NK-92 (cell line): Measurements from ENCODE around the gene KRTAP5-3.

ENCODE experiments used
- DNase-seq: peaks from one replicate; lab custom pipeline; 2025; ENCODE audit not compliant: unreplicated experiment; lab: John Stamatoyannopoulos, UW

The KRTAP5-3 gene

DNA sequence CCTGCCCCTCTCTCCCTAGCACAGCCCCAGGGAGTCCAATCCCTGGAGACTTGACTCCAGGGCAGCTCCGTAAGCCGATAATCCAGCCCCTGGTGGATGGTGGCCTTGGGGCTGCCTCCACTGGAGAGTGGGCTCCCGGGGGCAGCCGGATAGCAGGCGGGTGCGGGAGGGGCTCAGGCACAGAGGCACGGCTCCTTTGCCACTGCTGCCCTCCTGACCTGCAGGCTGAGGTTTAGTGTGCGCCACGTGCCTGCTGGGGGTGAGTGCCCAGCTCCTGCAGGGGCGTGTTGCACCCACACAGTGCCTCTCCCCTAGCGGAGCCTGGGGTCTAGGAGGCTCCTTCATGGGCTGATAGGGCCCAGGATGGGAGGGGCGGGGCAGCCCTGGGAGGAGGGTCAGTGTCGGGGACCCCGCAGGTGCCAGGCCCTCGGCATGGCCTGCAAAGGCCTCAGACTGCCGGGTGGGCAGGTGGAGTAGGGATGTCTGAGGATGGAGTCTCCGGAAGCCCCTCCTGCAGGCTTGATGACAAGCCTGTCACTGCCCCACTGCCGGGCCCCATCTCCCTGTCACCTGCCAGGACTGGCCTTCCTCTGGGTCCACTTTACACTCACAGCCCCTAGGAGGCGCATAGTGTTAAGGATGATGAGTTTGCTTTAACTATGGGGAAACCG, 41.7 kb downstream of the KRTAP5-3 start:
- DNase-seq = no peak

DNA sequence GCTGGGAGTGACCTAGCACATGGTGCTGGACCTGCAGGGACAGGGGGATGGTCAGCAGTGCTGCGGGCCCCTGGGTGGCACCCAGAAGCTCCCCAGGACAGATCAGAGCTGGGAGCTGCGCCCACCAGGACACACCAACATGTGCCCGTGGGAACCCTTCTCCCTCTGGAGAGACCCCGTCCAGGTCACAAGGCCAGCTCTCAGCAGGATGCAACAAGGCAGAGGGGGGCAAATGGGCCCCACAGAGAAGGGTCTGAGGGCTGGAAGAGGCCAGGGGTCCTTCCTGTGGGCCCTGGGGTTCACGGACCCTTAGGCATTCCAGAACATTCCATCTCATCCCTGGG, 42.4 kb downstream of the KRTAP5-3 start:
- no peak for DNase-seq

DNA sequence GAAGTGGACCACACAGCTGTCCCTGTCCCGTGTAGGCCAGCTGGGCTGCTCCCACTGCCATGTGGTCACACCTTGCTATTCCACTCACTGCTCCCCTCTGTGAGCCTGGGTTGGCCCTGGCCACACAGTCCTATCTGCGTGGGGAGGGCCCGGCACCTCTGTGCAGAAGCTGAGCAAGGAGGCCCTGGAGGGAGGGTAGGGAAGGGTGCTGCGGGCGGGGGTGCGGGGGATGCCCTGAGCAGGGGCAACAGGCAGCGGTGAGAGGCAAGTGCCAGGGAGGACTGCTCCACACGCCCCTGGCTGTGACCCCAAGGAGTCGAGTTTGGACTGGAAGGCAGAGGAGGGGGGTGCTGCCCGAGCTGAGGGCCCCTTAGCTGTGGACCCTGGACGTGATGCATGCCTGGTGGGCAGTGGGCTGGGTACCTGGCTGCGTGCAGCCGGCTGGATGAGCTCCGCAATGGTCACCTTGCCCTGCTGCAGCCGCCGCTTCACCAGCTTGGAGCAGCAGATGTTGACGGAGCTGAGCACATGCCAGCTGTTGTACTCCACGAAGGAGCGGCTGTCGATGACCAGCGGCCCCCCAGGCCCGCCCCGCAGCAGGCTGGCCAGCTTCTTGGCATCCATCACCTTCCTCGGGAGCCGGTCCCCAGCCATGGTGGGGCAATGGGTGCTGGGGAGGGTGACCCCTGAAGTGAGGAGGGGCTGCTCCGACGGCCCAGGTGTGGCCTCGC, 42.9 kb downstream of the KRTAP5-3 start:
- DNase-seq = no peak

DNA sequence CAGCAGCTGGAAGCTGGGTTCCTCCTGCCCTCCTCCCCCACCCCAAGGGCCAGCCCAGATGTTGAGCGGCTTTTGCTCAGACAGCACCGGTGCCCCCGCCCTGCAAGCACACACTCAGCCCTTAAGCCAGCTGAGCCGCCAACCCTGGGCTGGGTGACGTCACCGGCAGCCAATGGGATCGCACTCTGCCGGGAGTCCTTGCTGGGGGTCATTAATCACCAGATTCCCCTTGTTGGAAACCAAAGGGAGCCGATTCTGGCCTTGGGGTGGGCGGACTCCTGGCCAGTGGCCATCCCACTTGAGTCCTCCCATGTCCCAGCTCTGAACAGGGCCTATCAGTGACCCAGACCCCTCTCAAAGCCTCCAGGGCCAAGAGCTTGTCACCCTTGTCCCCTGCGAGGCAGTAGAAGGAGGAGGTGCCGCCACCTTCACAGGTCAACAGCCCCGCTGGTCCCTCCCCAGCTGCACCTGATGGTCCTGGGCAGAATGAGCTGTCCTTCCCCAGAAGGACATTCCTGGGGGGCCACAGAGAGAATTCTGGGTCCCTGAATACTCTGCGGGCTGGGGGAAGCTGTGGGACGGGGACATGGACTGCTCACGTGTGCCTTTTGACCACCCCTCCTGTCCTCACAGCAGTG, 43.6 kb downstream of the KRTAP5-3 start:
- DNase-seq = no peak

DNA sequence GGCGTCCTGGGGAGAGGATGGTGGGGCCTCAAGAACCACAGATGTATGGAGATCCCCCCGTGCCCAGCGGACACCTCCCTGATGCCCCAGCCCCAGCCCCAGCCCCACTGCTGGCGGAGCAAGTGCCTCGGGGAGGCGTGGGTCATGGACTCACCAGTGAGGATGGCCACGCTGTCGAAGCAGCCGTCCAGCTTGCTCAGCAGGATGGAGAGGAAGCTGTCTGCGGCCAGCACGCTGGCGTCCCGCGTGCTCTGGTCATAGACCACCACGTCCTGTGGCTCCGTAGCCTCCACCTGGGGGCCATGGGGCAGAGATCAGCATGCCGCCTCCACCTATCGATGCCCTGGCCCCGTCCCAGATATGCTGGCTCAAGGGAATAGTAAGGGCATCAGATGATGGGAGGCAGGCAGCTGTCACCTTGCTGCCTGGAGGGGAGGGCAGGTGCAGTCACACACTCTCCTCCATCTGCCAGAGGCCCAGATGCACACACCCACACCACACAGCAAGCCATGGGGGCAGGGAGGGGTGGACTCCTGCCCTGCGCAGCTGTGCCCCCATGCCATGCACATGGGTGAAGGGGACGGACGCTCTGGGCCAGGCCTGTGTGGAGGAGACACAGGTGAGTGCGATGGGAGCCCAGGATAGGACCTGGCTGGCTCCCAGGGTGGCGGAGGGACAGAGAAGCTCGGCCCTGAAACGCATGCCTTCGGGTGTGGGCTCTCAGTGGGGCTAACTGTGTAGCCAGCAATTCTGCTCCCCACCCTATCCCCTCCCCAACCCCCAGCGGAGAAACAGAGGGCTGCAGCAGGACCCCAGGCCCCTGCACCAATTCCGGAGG, 44.3 kb downstream of the KRTAP5-3 start:
- no peak for DNase-seq

DNA sequence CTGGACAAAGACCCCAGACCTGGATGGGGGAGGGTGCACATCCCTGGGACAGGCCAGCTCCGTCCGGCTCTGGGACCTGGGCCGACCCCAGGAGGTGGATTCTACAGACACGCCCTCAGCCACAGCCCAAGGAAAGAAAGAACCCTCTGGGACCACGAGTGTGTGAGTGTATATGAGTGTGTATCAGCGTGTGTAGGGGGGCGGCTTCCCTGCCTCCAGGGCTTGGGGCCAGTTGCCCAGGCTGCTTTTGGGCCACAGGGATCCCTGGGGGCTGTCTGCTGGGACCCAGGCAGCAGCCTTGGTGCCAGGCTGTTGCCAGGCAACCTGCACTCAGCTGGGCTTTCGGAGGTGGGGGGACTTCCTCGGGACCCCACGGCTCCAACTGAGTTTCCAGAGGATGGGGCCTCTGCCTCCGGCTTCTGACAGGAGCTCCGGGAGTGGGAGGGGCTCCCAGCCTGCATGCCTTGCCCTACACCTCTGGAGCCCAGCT, 45.1 kb downstream of the KRTAP5-3 start:
- DNase-seq = no peak

DNA sequence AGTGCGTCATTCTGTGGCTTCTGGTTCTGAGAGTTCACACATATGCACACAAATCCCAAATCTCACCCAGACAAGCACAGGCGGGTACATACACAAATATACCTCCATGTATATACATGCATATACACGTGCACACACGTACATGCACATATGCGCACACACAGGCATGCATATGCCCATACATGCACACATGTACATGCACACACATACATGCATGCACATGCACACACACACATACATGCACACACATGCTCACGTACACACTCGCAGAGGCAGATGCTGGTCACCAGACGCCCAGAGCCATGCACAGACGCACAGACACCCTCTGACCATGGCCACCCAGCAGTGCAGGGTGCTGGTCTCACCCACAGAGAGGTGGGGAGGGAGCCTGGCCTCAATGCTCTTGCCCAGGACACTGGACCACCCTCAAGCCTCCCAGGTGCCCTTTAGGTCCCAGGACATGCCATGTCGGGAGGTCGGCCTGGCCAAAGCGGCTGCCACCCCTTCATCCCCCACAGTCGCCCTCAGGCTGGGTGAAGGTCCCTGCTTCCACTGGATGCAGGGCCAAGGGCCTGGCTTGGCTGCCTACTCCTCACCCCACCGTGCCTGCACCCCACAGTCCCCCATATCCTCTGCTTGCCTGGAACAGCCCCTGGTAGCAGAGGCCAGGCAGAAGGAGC, 45.7 kb downstream of the KRTAP5-3 start:
- DNase-seq = no peak

DNA sequence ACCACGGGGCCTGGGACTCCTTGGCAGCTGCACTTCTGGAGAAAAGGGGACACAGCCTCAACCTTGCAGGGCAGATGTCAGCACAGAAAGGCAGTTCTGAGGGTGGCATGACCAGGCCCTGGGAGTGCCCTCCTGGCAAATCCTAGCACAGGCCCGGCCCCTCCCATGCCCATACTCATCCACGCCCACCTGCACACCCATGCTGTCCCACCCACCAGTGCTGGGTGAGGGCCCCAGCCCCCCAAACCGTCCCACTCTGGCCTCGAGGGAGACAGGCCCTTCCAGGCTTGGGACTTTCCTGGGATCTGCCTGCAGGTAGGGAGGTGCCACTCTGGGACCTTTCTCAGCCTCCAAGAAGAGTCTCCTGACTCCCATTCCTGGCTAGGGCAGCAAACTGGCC, 46.3 kb downstream of the KRTAP5-3 start:
- DNase-seq = no peak

DNA sequence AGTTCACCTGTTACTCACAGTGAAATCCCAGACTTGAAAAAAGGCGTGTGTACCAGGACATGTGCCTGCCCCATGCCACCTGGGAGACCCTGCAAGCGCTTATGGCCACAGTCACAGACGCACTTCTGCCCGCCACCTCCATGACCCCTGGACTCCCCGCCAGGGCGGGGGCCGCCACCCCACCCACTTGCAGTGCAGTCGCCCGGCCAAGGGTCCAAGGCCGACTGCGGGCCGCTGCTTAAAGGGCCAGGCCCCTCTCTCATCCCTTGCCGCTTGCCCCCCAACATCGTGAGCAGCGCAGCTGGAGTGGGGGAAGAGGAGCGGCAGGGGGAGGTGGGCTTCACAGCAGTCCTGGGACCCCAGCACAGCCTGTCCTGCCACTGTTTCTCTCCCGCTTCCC, 47.0 kb downstream of the KRTAP5-3 start:
- DNase-seq = no peak

DNA sequence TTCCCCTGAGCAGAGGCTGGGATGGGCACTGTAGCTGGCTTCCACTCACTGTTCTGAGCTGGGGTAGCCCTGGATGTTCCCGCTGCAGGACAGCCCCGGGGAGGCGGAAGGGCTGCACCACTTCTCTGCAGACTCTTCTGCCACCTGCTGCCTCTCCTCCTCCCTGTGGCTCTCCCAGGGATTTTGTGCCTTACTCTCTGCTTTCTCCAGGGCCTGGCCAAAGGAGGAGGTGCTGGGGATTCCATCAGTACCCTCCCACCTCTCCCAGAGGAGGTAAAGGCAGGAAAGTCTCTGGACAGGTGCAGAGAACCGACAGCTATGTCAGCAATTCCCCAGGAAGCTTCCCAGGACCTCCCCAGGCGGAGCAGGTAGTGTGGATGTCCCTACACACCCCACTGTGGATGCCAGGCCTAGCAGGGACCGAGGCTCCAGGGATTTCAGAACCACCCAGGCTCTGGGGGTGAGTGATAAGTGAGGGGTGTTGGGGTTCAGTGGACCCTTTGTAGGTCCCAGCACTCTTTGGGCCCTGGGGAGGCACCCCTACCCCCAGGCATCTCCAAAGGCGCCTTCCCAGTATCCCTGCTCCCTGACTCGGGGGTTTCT, 47.5 kb downstream of the KRTAP5-3 start:
- no peak for DNase-seq

DNA sequence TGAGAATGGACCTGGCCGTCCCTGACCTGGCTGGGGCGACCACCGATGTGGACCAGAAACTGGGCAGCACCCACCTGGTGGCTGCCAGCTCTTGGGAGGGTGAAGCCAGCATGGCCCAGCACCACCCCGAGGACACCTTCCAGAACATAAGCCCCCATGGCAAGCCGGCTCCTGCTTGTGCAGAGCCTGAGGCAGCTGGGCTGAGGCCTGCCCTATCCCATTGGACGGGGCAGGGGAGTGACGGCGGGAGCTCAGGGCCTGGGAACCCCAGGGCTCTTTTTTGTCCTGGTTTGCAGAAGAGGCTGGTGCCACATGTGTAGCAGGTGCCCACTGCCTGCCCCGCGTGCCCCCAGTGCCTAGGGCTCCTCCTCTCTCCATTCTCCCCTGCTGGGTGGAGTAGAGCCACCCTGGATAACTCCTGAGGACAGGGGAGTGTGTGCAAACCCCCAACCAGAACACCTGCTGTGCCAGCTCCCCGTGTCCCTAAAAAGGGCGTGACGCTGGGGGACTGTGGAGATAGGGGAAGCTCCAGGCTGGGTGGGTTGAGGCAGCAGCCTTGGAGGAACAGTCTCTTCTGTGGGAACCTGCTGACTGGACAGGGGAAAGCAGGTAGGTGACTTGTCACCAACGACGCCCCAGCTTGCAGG, 48.1 kb downstream of the KRTAP5-3 start:
- DNase-seq = no peak

DNA sequence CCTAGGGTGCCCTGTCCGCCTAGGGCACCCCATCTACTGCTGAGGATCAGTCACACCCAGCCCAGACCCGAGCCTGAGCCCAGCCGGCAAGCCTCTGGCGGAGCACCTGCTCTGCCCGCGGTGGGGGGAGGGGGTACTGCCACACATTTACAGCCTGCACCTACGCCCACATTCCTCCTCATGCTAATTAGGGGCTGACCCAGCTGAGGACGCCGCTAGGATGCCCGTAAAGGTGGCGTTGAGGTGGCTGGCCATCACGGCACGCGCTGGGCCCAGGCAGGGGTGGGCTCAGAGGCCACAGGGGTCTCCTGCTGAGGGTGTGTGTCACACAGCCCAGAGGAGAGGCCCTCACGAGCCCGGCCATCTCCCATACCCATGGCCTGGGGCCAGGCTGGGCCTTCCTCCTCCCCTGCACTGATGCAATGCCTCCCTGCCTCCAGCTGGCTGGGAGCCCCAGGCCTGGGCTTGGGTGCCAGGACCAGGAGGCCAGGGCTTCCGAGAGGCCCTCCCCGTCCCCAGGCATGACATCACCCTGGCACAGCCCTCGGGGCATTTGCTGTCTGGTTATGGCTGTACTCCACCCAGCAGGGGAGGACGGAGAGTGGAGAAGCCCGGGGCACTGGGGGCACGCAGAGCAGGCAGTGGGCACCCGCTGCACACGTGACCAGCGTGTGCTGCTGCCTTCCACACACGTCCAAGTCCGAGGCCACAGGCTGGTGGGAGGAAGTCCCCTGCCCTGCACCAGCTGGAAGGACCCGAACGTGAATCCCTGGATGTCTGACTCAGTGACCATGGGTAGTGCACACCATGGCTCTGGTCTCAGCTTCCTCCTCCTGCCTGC, 48.9 kb downstream of the KRTAP5-3 start:
- DNase-seq = no peak

DNA sequence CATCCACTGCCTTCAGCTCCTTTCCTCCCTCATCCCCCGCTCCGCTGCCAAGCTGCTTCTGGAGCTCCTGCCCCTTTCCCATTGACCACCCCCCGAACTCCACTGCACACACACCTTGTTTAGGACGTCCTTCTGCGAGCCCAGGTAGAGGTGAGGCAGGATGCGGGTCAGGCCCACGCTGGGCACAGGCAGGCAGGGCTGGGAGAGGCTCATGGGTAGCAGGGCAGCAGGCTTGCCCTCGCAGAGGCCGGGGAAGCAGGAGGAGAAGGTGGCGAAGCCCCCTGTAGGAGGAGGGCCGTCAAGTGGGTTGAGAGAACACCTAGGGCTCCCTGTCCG, 49.5 kb downstream of the KRTAP5-3 start:
- no peak for DNase-seq

DNA sequence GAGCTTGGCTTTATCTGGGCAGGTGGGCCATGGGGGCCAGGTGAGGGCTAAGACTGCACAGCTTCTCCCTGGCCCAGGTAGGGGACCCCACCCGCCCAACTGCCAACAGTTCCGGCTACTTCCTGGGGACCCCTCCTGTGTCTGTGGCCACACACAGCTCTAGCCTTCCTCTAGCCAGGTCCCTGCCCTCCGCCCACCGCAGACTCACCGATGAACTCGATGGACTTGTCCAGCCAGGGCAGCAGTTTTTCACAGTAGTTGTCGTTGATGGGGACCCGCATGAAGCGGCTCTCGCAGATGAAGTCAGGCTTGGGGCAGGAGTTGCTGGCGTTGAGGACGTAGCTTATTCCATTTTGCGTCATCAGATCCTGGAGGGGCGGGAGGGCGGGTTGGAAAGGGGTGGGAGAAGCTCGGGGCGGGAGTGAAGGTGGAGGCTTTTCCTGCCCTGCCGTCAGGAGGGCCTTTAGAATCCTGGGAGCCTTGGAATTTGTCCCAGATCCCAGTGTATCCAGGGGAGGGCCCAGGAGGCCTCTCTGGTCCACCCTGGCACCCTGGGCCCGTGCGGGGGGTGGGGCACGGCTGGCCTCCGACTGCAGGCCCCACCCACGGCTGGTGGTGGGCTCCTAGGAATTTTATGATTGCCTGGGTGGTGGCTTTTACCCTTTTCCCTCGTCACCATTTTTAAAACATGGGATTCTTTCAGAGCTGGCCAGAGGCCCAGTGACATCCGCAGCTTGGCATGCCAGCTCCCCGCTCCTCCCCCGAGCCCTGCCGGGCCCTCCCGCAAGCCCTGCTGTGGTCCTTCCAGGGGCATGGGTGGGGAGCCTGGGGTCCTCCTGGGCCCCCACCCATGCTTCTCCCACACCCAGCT, 50.1 kb downstream of the KRTAP5-3 start:
- DNase-seq = no peak
